H1 (cell line): Measurements from ENCODE around the gene TNPO3. TPM values are rescaled to one million over a fixed set of nuclear protein-coding genes. Genes with fewer than 3 reads are reported as not detected.

Experiments used
- EP300 ChIP-seq, 2 experiments: IDR thresholded peaks; 1 replicate in 1 of 2; 2 replicates in 1 of 2; pipeline ENCODE4 v1.6.1; 2011 to 2012; ENCODE audit warnings: low read depth in 2 of 2, low read length in 2 of 2, mild to moderate bottlenecking in 2 of 2, borderline replicate concordance in 1 of 2, inconsistent platforms in 1 of 2, moderate library complexity in 1 of 2
- HDAC2 ChIP-seq, 2 experiments: fragments of 300-600 bp in 1 of 2; sonication (generic) in 1 of 2; IDR thresholded peaks; 2 replicates each; pipeline ENCODE4 v1.6.1; 2011 to 2012; ENCODE audit warnings: low read depth in 2 of 2, low read length in 2 of 2, mild to moderate bottlenecking in 2 of 2, moderate library complexity in 2 of 2, borderline replicate concordance in 1 of 2, inconsistent platforms in 1 of 2
- MAFK ChIP-seq: IDR thresholded peaks from 2 replicates; pipeline ENCODE4 v1.6.1; 2012; ENCODE audit warnings: low read depth, mild to moderate bottlenecking, improper control_type of control experiment, low read length
- SP1 ChIP-seq: IDR thresholded peaks from 2 replicates; pipeline ENCODE4 v1.6.1; 2011; ENCODE audit warnings: low read depth, low read length
- TCF12 ChIP-seq: IDR thresholded peaks from 2 replicates; pipeline ENCODE4 v1.6.1; 2011; ENCODE audit warnings: low read depth, mild to moderate bottlenecking, low read length
- polyA plus RNA-seq, 7 experiments: library from polyadenylated mRNA; depleted of rRNA in 3 of 7; stranded (reverse) in 5 of 7; unstranded in 2 of 7; fragments of >200 nt in 5 of 7; fragments of 200-250 nt in 2 of 7; gene quantifications; 1 replicate in 5 of 7; 2 replicates in 1 of 7; 4 replicates in 1 of 7; pipeline versions ENCODE4 v1.2.1 to v1.2.3, GENCODE V29; 2011 to 2013; ENCODE audit warnings: missing spikeins in 2 of 7, mixed read lengths in 2 of 7
- total RNA-seq: library from RNA; stranded (reverse); fragmentation: NEBNext Ultra II Directional; extraction: Animal tissue kit (Norgen Biotek cat#: 25700); gene quantifications from 2 replicates; pipeline ENCODE4 v1.2.1, GENCODE V29; 2021

Gene TNPO3
- total and polyA plus RNA-seq, 2 of the 8 experiments (the other 6 are each of a cell fraction or from before 2014, with no cell fraction given): 67.6 to 99.2 TPM

DNA sequence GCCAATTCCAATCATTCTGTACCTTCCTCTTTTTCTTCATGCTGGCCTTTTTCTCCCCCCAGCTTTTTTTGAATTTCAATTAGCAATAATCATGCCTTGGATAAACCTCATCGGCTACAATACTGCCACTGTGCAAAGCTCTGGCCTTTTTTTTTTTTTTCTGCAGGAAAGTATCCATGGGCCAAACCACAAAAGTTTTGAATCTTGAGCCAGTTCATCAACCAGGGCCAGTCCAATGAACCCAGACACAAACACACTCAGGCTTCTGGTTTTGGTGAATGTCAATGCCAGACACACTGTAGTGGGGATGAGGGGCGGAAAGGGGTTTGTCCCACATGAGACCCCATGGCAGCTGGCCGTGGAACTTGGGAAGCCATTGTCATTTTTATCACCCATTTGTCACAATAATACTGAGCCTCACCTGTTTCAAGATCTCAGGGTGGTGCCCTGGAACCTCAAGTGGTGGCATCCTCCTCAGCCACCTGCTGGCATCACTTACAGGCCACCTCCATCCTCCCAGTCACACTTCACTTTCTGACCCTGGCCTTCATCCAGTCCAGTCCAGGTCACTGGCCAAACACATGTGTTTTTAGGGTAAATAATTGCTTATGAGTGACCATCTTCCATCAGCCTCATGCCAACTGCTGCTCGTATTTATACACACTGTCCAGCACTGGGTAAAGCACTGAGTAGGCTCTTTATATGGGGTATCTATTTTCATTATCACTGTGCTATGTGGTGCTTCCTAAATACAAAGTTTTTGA lies 48.8 kb upstream of the TNPO3 start (continued):
- TF ChIP-seq MAFK (no peak), SP1 (no peak), TCF12 (no peak), HDAC2 (IDR thresholded peaks at IDR 0.05; ENCODE audit: borderline replicate concordance in 1 of 2, low read depth in 2 of 2, low read length in 2 of 2) (no peak), EP300 (IDR thresholded peaks at IDR 0.05; ENCODE audit: borderline replicate concordance in 1 of 2, low read depth in 2 of 2, low read length in 2 of 2) (no peak)
